Neural progenitor cell (in vitro differentiated cells): ENCODE results near the gene SRSF12.

Experiments used
- EZH2 ChIP-seq: fragments of 200-600 bp; sonication (generic); IDR thresholded peaks from 2 replicates; pipeline ENCODE4 v1.6.1; 2017; ENCODE audit warnings: antibody characterized with exemption, mild to moderate bottlenecking, moderate library complexity
- EZH2phosphoT487 ChIP-seq: fragments of 200-600 bp; sonication (generic); IDR thresholded peaks from 2 replicates; pipeline ENCODE4 v1.6.1; 2017; ENCODE audit warnings: antibody characterized with exemption
- TF ChIP-seq, protein P1 (sequence below): fragments of 200-600 bp; sonication (generic); IDR thresholded peaks from 2 replicates; pipeline ENCODE4 v1.5.1; 2017; ENCODE audit warnings: antibody characterized with exemption, mild to moderate bottlenecking

DNA sequence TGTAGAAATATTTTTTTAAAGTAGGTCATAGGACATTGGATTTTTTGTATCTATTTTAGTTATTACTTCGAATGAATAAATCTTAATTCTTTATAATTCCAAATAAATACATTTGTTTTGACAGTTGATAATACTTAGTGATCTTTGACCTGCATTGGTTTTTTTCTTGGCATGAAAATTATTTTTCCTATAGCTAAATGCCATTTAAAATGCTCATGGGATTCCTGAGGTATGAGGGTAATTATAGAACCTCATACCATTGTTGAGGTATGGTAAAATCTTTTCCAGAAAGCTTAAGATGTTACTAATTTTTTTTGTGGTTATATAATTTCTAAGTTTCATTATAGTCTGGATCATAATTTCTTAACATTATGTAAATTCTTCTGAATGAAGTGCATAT is 36.3 kb upstream of the SRSF12 start:
- TF ChIP-seq, protein P1, sequence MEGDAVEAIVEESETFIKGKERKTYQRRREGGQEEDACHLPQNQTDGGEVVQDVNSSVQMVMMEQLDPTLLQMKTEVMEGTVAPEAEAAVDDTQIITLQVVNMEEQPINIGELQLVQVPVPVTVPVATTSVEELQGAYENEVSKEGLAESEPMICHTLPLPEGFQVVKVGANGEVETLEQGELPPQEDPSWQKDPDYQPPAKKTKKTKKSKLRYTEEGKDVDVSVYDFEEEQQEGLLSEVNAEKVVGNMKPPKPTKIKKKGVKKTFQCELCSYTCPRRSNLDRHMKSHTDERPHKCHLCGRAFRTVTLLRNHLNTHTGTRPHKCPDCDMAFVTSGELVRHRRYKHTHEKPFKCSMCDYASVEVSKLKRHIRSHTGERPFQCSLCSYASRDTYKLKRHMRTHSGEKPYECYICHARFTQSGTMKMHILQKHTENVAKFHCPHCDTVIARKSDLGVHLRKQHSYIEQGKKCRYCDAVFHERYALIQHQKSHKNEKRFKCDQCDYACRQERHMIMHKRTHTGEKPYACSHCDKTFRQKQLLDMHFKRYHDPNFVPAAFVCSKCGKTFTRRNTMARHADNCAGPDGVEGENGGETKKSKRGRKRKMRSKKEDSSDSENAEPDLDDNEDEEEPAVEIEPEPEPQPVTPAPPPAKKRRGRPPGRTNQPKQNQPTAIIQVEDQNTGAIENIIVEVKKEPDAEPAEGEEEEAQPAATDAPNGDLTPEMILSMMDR = no peak
- TF ChIP-seq EZH2 (no peak), EZH2phosphoT487 (no peak)
